C4-2B (cell line): ENCODE measurements around the gene FITM2.
"Not testable (repeated sequence)": the region's sequence is repeated elsewhere in the genome, so short reads cannot be mapped to it uniquely, and the experiment has no call there.

Source experiments
- H3K27ac ChIP-seq: fragments of 450-650 bp; 2 replicates; pipeline ENCODE4 v1.5.1; 2017
- CTCF ChIP-seq: fragments of 450-650 bp; conservative IDR thresholded peaks from 2 replicates; pipeline ENCODE4 v1.5.1; 2017; ENCODE audit warnings: mild to moderate bottlenecking
- ZFX ChIP-seq: fragments of 450-650 bp; IDR thresholded peaks from 2 replicates; pipeline ENCODE4 v1.6.1; 2017

FITM2 gene

GRCh38 chr20:44334306-44334705, 23.3 kb upstream of the FITM2 start:
- TF ChIP-seq ZFX (no peak), CTCF (no peak)

GRCh38 chr20:44331201-44331600, 20.2 kb upstream of the FITM2 start:
- TF ChIP-seq CTCF, result no peak
- no peak overlapping the region for H3K27ac ChIP-seq

More at GRCh38 chr20:44334306-44334705, 23.3 kb upstream of the FITM2 start:
- H3K27ac ChIP-seq, result no peak overlapping the region

- H3K27ac ChIP-seq, result no peak overlapping the region
- no peak for TF ChIP-seq CTCF
- no peak for TF ChIP-seq ZFX
Measured at GRCh38 chr20:44328428-44328827, 17.4 kb upstream of the FITM2 start.

- not testable (repeated sequence) for H3K27ac ChIP-seq
Measured at GRCh38 chr20:44327748-44328147, 16.7 kb upstream of the FITM2 start.

GRCh38 chr20:44326391-44327159, 15.6 kb upstream of the FITM2 start:
- no peak for TF ChIP-seq ZFX
- TF ChIP-seq CTCF, result no peak
- H3K27ac ChIP-seq, result no peak overlapping the region

GRCh38 chr20:44324343-44324742, 13.3 kb upstream of the FITM2 start:
- no peak overlapping the region for H3K27ac ChIP-seq

GRCh38 chr20:44319839-44320422, 8.9 kb upstream of the FITM2 start:
- no peak overlapping the region for H3K27ac ChIP-seq
- TF ChIP-seq ZFX (no peak), CTCF (no peak)

More at GRCh38 chr20:44324343-44324742, 13.3 kb upstream of the FITM2 start:
- no peak for TF ChIP-seq CTCF
- TF ChIP-seq ZFX, result no peak

GRCh38 chr20:44314870-44315269, 3.9 kb upstream of the FITM2 start:
- TF ChIP-seq CTCF (no peak), ZFX (no peak)
- H3K27ac ChIP-seq, result no peak overlapping the region
